Thymus (tissue), 11 donors: Measurements from ENCODE around the gene TXNRD1. TPM values are rescaled to one million over a fixed set of nuclear protein-coding genes. Genes with fewer than 3 reads are reported as not detected.

ENCODE experiments used
- DNase-seq, 9 donors: peaks; one replicate each; pipeline ENCODE4 v3.0.0-alpha.2; 2013; ENCODE audit warnings: low spot score in 9 of 9, low read depth in 6 of 9, missing footprints in 1 of 9
- H3K27ac ChIP-seq, 2 donors: one replicate each; pipeline ENCODE4 v1.5.1; 2013; ENCODE audit warnings: control low read depth in 1 of 2, low read depth in 1 of 2, low read length in 1 of 2, mild to moderate bottlenecking in 1 of 2, moderate library complexity in 1 of 2
- H3K27me3 ChIP-seq, 2 donors: one replicate each; pipeline ENCODE4 v1.5.1; 2013; ENCODE audit warnings: low read length in 1 of 2; ENCODE audit not compliant: control insufficient read depth in 2 of 2, insufficient read depth in 1 of 2
- H3K36me3 ChIP-seq, 2 donors: one replicate each; pipeline ENCODE4 v1.5.1; 2013; ENCODE audit warnings: low read length in 1 of 2, mild to moderate bottlenecking in 1 of 2, moderate library complexity in 1 of 2; ENCODE audit not compliant: control insufficient read depth in 2 of 2, insufficient read depth in 2 of 2
- H3K4me1 ChIP-seq, 2 donors: one replicate each; pipeline ENCODE4 v1.5.1; 2013; ENCODE audit warnings: low read length in 2 of 2; ENCODE audit not compliant: control insufficient read depth in 2 of 2, insufficient read depth in 2 of 2
- H3K4me3 ChIP-seq, 2 donors: one replicate each; pipeline ENCODE4 v1.5.1; 2013; ENCODE audit warnings: low read length in 2 of 2, control low read depth in 1 of 2, mild to moderate bottlenecking in 1 of 2
- H3K9me3 ChIP-seq, 2 donors: one replicate each; pipeline ENCODE4 v1.5.1; 2013; ENCODE audit warnings: low read length in 1 of 2, mild to moderate bottlenecking in 1 of 2; ENCODE audit not compliant: control insufficient read depth in 2 of 2, insufficient read depth in 1 of 2
- WGBS: extraction: QIAGEN DNeasy Blood & Tissue Kit; methylation state at CpG from one replicate; pipeline ENCODE4 v1.1.7; 2013; 5-methylcytosine and 5-hydroxymethylcytosine counted together
- polyA plus RNA-seq: library from polyadenylated mRNA; stranded (reverse); fragments of 200-250 nt; gene quantifications from one replicate; pipeline ENCODE4 v1.2.3, GENCODE V29; 2013
- total RNA-seq: library from RNA; stranded (reverse); fragments of 120-200 nt; gene quantifications from one replicate; pipeline ENCODE4 v1.2.4, GENCODE V29; 2013
- donor health status: healthy.

TXNRD1 gene
- total and polyA plus RNA-seq, 2 donors: 28.2 to 68.0 TPM

GRCh38 chr12:104372061-104372720, 156.6 kb downstream of the TXNRD1 start:
- peaks cover 0 to 7% of the 10 kb centered on the region in 2 donors for H3K9me3 ChIP-seq
- no peak overlapping the region for H3K27ac ChIP-seq
- no peak overlapping the region for H3K4me3 ChIP-seq
- no peaks in the 10 kb centered on the region for H3K36me3 ChIP-seq
- H3K4me1 ChIP-seq: peaks cover 5 to 15% of the 10 kb centered on the region in 2 donors
- 13% methylated on average over 12 of the region's 12 CpGs for WGBS
- no peaks in the 10 kb centered on the region for H3K27me3 ChIP-seq
- peak in 8 of 9 donors; percentile 23 to 72 (median 32) for DNase-seq

- 96% methylated on average over 10 of the region's 10 CpGs for WGBS
- no peak for DNase-seq
- Histone ChIP-seq H3K27me3 (no peaks in the 10 kb centered on the region), H3K4me3 (no peak overlapping the region), H3K9me3 (peaks cover 0 to 7% of the 10 kb centered on the region in 2 donors), H3K36me3 (no peaks in the 10 kb centered on the region), H3K27ac (no peak overlapping the region), H3K4me1 (peaks cover 5 to 15% of the 10 kb centered on the region in 2 donors)
Observed at GRCh38 chr12:104372721-104373335, 157.2 kb downstream of the TXNRD1 start.

GRCh38 chr12:104374071-104374470, 158.5 kb downstream of the TXNRD1 start:
- Histone ChIP-seq H3K27ac (no peak overlapping the region), H3K9me3 (peaks cover 0 to 7% of the 10 kb centered on the region in 2 donors), H3K27me3 (no peaks in the 10 kb centered on the region), H3K36me3 (no peaks in the 10 kb centered on the region), H3K4me1 (peaks cover 5 to 15% of the 10 kb centered on the region in 2 donors), H3K4me3 (no peak overlapping the region)
- DNase-seq: no peak
- 98% methylated on average over 2 of the region's 2 CpGs for WGBS

- Histone ChIP-seq H3K4me3 (no peak overlapping the region), H3K27me3 (no peaks in the 10 kb centered on the region), H3K27ac (no peak overlapping the region), H3K36me3 (no peaks in the 10 kb centered on the region), H3K4me1 (peaks cover 5 to 15% of the 10 kb centered on the region in 2 donors), H3K9me3 (peaks cover 0 to 4% of the 10 kb centered on the region in 2 donors)
- 89% methylated on average over 6 of the region's 6 CpGs for WGBS
- DNase-seq: no peak
Observed at GRCh38 chr12:104374806-104375205, 159.2 kb downstream of the TXNRD1 start.

GRCh38 chr12:104375775-104376174, 160.2 kb downstream of the TXNRD1 start:
- peaks cover 5 to 15% of the 10 kb centered on the region in 2 donors for H3K4me1 ChIP-seq
- H3K27me3 ChIP-seq: no peaks in the 10 kb centered on the region
- no peak for DNase-seq
- no peaks in the 10 kb centered on the region for H3K36me3 ChIP-seq
- 72% methylated on average over 4 of the region's 4 CpGs for WGBS
- no peaks in the 10 kb centered on the region for H3K9me3 ChIP-seq
- H3K4me3 ChIP-seq: no peak overlapping the region
- H3K27ac ChIP-seq: no peak overlapping the region

- 97% methylated on average over 18 of the region's 18 CpGs for WGBS
- H3K27ac ChIP-seq: no peak overlapping the region
- H3K9me3 ChIP-seq: no peaks in the 10 kb centered on the region
- H3K36me3 ChIP-seq: no peaks in the 10 kb centered on the region
- no peaks in the 10 kb centered on the region for H3K27me3 ChIP-seq
- H3K4me3 ChIP-seq: no peak overlapping the region
- DNase-seq: no peak
- peaks cover 5 to 14% of the 10 kb centered on the region in 2 donors for H3K4me1 ChIP-seq
Observed at GRCh38 chr12:104376650-104377513, 161.3 kb downstream of the TXNRD1 start.

GRCh38 chr12:104377514-104377812, 161.9 kb downstream of the TXNRD1 start:
- no peak overlapping the region for H3K4me3 ChIP-seq
- peaks cover 3 to 13% of the 10 kb centered on the region in 2 donors for H3K4me1 ChIP-seq
- H3K27me3 ChIP-seq: no peaks in the 10 kb centered on the region
- H3K9me3 ChIP-seq: no peaks in the 10 kb centered on the region
- WGBS: 90% methylated on average over 5 of the region's 5 CpGs
- no peak for DNase-seq
- no peaks in the 10 kb centered on the region for H3K36me3 ChIP-seq
- no peak overlapping the region for H3K27ac ChIP-seq

GRCh38 chr12:104378427-104378826, 162.8 kb downstream of the TXNRD1 start:
- H3K36me3 ChIP-seq: no peaks in the 10 kb centered on the region

GRCh38 chr12:104381341-104381730, 165.8 kb downstream of the TXNRD1 start:
- Histone ChIP-seq H3K9me3 (no peaks in the 10 kb centered on the region), H3K4me3 (no peak overlapping the region), H3K27ac (no peak overlapping the region), H3K36me3 (no peaks in the 10 kb centered on the region), H3K27me3 (no peaks in the 10 kb centered on the region), H3K4me1 (peaks cover 3 to 8% of the 10 kb centered on the region in 2 donors)
- no peak for DNase-seq
- WGBS: 86% methylated on average over 2 of the region's 2 CpGs

More at GRCh38 chr12:104378427-104378826, 162.8 kb downstream of the TXNRD1 start:
- WGBS: over 99% methylated on average over 4 of the region's 4 CpGs
- Histone ChIP-seq H3K27me3 (no peaks in the 10 kb centered on the region), H3K4me3 (no peak overlapping the region), H3K4me1 (peaks cover 3 to 8% of the 10 kb centered on the region in 2 donors), H3K27ac (no peak overlapping the region), H3K9me3 (no peaks in the 10 kb centered on the region)
- DNase-seq: no peak
